H1 (cell line): ENCODE measurements around the gene C1QL1. TPM values are rescaled to one million over a fixed set of nuclear protein-coding genes. Genes with fewer than 3 reads are reported as not detected.

Experiments
- CTCF ChIA-PET: fragments of 300-600 bp; sonication (Branson Sonifier 250); formaldehyde crosslinking; loops from one replicate; lab custom pipeline; 2021; ENCODE audit not compliant: partially characterized antibody; lab: Charles Lee
- POLR2A ChIA-PET: fragments of 300-600 bp; sonication (Branson Sonifier 250); formaldehyde crosslinking; loops from one replicate; lab custom pipeline; 2021; ENCODE audit warnings: inconsistent platforms; ENCODE audit not compliant: partially characterized antibody; lab: Charles Lee
- DNase-seq, 2 experiments: peaks; one replicate each; pipeline versions ENCODE4 v3.0.0 to v3.0.0-alpha.2; 2010 to 2022; ENCODE audit warnings: low spot score in 2 of 2, low read depth in 1 of 2, mixed read lengths in 1 of 2
- FAIRE-seq: peaks from 2 replicates; lab custom pipeline; 2011; peaks lifted over from hg19 to GRCh38; lab: Jason Lieb, UNC
- H2AFZ ChIP-seq: 2 replicates; pipeline ENCODE4 v1.8.1; 2012; ENCODE audit warnings: low read length, inconsistent platforms
- H2AK5ac ChIP-seq: 2 replicates; pipeline ENCODE4 v1.6.1; 2013; ENCODE audit warnings: low read depth, low read length
- H2BK120ac ChIP-seq: replicated peaks from 2 replicates; pipeline ENCODE3; 2013; ENCODE audit warnings: low read depth, low read length, inconsistent platforms
- H2BK12ac ChIP-seq: 2 replicates; pipeline ENCODE4 v1.6.1; 2013; ENCODE audit warnings: low read depth, low read length
- H2BK15ac ChIP-seq: 2 replicates; pipeline ENCODE4 v1.6.1; 2013; ENCODE audit warnings: low read length
- H2BK20ac ChIP-seq: 2 replicates; pipeline ENCODE4 v1.6.1; 2013; ENCODE audit warnings: low read length
- H2BK5ac ChIP-seq: 2 replicates; pipeline ENCODE4 v1.6.1; 2013; ENCODE audit warnings: low read depth, low read length
- H3K14ac ChIP-seq: 2 replicates; pipeline ENCODE4 v1.6.1; 2013; ENCODE audit warnings: inconsistent platforms; ENCODE audit not compliant: insufficient read length
- H3K18ac ChIP-seq: 2 replicates; pipeline ENCODE4 v1.6.1; 2013; ENCODE audit warnings: low read length; ENCODE audit errors: extremely low read depth
- H3K23ac ChIP-seq: 2 replicates; pipeline ENCODE4 v1.6.1; 2013; ENCODE audit warnings: inconsistent platforms; ENCODE audit not compliant: insufficient read length
- H3K23me2 ChIP-seq: 2 replicates; pipeline ENCODE4 v1.6.1; 2013; ENCODE audit warnings: low read depth, low read length
- H3K27ac ChIP-seq: 2 replicates; pipeline ENCODE4 v1.6.1; 2011; ENCODE audit warnings: low read depth, low read length, inconsistent platforms
- H3K27me3 ChIP-seq, 4 experiments: replicated peaks in 1 of 4; 1 replicate in 1 of 4; 2 replicates in 3 of 4; pipeline versions ENCODE4 v1.6.1 to v1.8.1; 2011 to 2013; ENCODE audit warnings: low read length in 3 of 4, mild to moderate bottlenecking in 3 of 4, inconsistent platforms in 2 of 4, mixed read lengths in 2 of 4, moderate library complexity in 1 of 4; ENCODE audit not compliant: control insufficient read depth in 3 of 4, insufficient read depth in 3 of 4; ENCODE audit errors: extremely low read depth in 1 of 4
- H3K36me3 ChIP-seq, 4 experiments: 2 replicates each; pipeline versions ENCODE4 v1.6.1 to v1.8.1; 2011 to 2013; ENCODE audit warnings: mild to moderate bottlenecking in 4 of 4, low read length in 3 of 4, moderate library complexity in 2 of 4, control low read depth in 1 of 4, inconsistent platforms in 1 of 4; ENCODE audit not compliant: insufficient read depth in 4 of 4, control insufficient read depth in 2 of 4
- H3K4ac ChIP-seq: replicated peaks from 2 replicates; pipeline ENCODE3; 2013; ENCODE audit warnings: low read length, low read depth, mixed read lengths, inconsistent platforms; ENCODE audit not compliant: insufficient read length
- H3K4me1 ChIP-seq, 4 experiments: replicated peaks in 1 of 4; 1 replicate in 1 of 4; 2 replicates in 3 of 4; pipeline versions ENCODE4 v1.6.1 to v1.8.1; 2011 to 2013; ENCODE audit warnings: low read length in 3 of 4, inconsistent platforms in 2 of 4, mixed read lengths in 1 of 4; ENCODE audit not compliant: insufficient read depth in 4 of 4, control insufficient read depth in 3 of 4
- H3K4me2 ChIP-seq, 2 experiments: 2 replicates each; pipeline versions ENCODE4 v1.6.1 to v1.8.1; 2011 to 2013; ENCODE audit warnings: low read depth in 2 of 2, low read length in 2 of 2, control low read depth in 1 of 2, inconsistent platforms in 1 of 2, mild to moderate bottlenecking in 1 of 2; ENCODE audit not compliant: insufficient read depth in 1 of 2
- H3K4me3 ChIP-seq, 4 experiments: fragments of 200-600, 300-600 bp in 1 of 4; sonication (generic), shearing (Covaris generic), sonication (Bioruptor Twin) in 1 of 4; 2 replicates each; pipeline versions ENCODE4 v1.5.1 to v1.8.1; 2011 to 2016; ENCODE audit warnings: low read length in 4 of 4, low read depth in 3 of 4, control low read depth in 2 of 4, inconsistent platforms in 2 of 4, mild to moderate bottlenecking in 2 of 4, mixed read lengths in 1 of 4, moderate library complexity in 1 of 4; ENCODE audit not compliant: insufficient read depth in 2 of 4; ENCODE audit errors: extremely low read depth in 1 of 4
- H3K56ac ChIP-seq: replicated peaks from 2 replicates; pipeline ENCODE3; 2013; ENCODE audit warnings: low read depth, mild to moderate bottlenecking, mixed read lengths, low read length, inconsistent platforms; ENCODE audit not compliant: insufficient read length
- H3K79me1 ChIP-seq: 2 replicates; pipeline ENCODE4 v1.6.1; 2013; ENCODE audit warnings: low read depth, low read length, control low read depth
- H3K79me2 ChIP-seq, 2 experiments: 2 replicates each; pipeline versions ENCODE4 v1.6.1 to v1.8.1; 2012 to 2013; ENCODE audit warnings: low read length in 2 of 2, mild to moderate bottlenecking in 2 of 2, inconsistent platforms in 1 of 2; ENCODE audit not compliant: insufficient read depth in 2 of 2, control insufficient read depth in 1 of 2
- H3K9ac ChIP-seq, 4 experiments: replicated peaks in 1 of 4; 1 replicate in 1 of 4; 2 replicates in 3 of 4; pipeline versions ENCODE4 v1.6.1 to v1.8.1; 2011 to 2013; ENCODE audit warnings: low read depth in 3 of 4, low read length in 3 of 4, control low read depth in 2 of 4, mild to moderate bottlenecking in 2 of 4, moderate library complexity in 2 of 4, inconsistent platforms in 1 of 4; ENCODE audit errors: extremely low read depth in 1 of 4
- H3K9me3 ChIP-seq, 2 experiments: 2 replicates each; pipeline versions ENCODE4 v1.6.1 to v1.8.1; 2012 to 2013; ENCODE audit warnings: mild to moderate bottlenecking in 2 of 2, moderate library complexity in 2 of 2, control low read depth in 1 of 2, inconsistent platforms in 1 of 2, low read depth in 1 of 2, low read length in 1 of 2, mixed read lengths in 1 of 2; ENCODE audit not compliant: insufficient read depth in 2 of 2
- H4K20me1 ChIP-seq, 2 experiments: replicated peaks in 1 of 2; 2 replicates each; pipeline versions ENCODE3 to v1.8.1; 2011 to 2013; ENCODE audit warnings: inconsistent platforms in 2 of 2, low read length in 2 of 2, mild to moderate bottlenecking in 1 of 2; ENCODE audit not compliant: insufficient read depth in 2 of 2, control insufficient read depth in 1 of 2
- H4K5ac ChIP-seq: 2 replicates; pipeline ENCODE4 v1.6.1; 2013; ENCODE audit warnings: low read length, low read depth, mixed read lengths, inconsistent platforms; ENCODE audit not compliant: insufficient read length
- H4K8ac ChIP-seq: 2 replicates; pipeline ENCODE4 v1.8.0; 2013; ENCODE audit warnings: mild to moderate bottlenecking, moderate library complexity, low read length, inconsistent platforms; ENCODE audit not compliant: insufficient read depth; ENCODE audit errors: extremely low read depth
- H4K91ac ChIP-seq: replicated peaks from 2 replicates; pipeline ENCODE3; 2013; ENCODE audit warnings: low read length, mixed read lengths, inconsistent platforms; ENCODE audit not compliant: insufficient read length
- ASH2L ChIP-seq: fragments of 200-600, 300-600 bp; sonication (generic); IDR thresholded peaks from one replicate; pipeline ENCODE4 v1.7.1; 2017; ENCODE audit warnings: low read length
- BACH1 ChIP-seq: IDR thresholded peaks from 2 replicates; pipeline ENCODE4 v1.6.1; 2012; ENCODE audit warnings: low read length, improper control_type of control experiment
- BRCA1 ChIP-seq: IDR thresholded peaks from 2 replicates; pipeline ENCODE4 v1.6.1; 2012; ENCODE audit warnings: low read depth, low read length, improper control_type of control experiment
- CHD2 ChIP-seq: IDR thresholded peaks from 2 replicates; pipeline ENCODE4 v1.6.1; 2012; ENCODE audit warnings: low read length, improper control_type of control experiment
- EP300 ChIP-seq, 2 experiments: IDR thresholded peaks; 1 replicate in 1 of 2; 2 replicates in 1 of 2; pipeline ENCODE4 v1.6.1; 2011 to 2012; ENCODE audit warnings: low read depth in 2 of 2, low read length in 2 of 2, mild to moderate bottlenecking in 2 of 2, borderline replicate concordance in 1 of 2, inconsistent platforms in 1 of 2, moderate library complexity in 1 of 2
- MAFK ChIP-seq: IDR thresholded peaks from 2 replicates; pipeline ENCODE4 v1.6.1; 2012; ENCODE audit warnings: low read depth, mild to moderate bottlenecking, improper control_type of control experiment, low read length
- POLR2A ChIP-seq, 2 experiments: IDR thresholded peaks; 1 replicate in 1 of 2; 2 replicates in 1 of 2; pipeline ENCODE4 v1.6.1; 2011; ENCODE audit warnings: low read depth in 2 of 2, low read length in 2 of 2, mild to moderate bottlenecking in 2 of 2; ENCODE audit errors: control extremely low read depth in 1 of 2
- POU5F1 ChIP-seq: IDR thresholded peaks from 2 replicates; pipeline ENCODE4 v1.6.1; 2011; ENCODE audit warnings: low read depth, mild to moderate bottlenecking, low read length, moderate library complexity
- SIX5 ChIP-seq: IDR thresholded peaks from 2 replicates; pipeline ENCODE4 v1.6.1; 2011; ENCODE audit warnings: mild to moderate bottlenecking, low read depth, low read length
- SP4 ChIP-seq: IDR thresholded peaks from 2 replicates; pipeline ENCODE4 v1.6.1; 2012; ENCODE audit warnings: low read length, inconsistent platforms
- WGBS, 2 experiments: shearing (Covaris generic) in 1 of 2; methylation state at CpG; one replicate each; pipeline versions ENCODE4 v1.1.6 to v1.1.7; 2013 to 2015; ENCODE audit warnings: low lambda C conversion rate in 2 of 2, mixed read lengths in 2 of 2, inconsistent platforms in 1 of 2, low coverage in 1 of 2, missing lambda C conversion rate in 1 of 2; ENCODE audit not compliant: insufficient replicate concordance in 2 of 2, insufficient coverage in 1 of 2, insufficient read length in 1 of 2; ENCODE audit errors: extremely low coverage in 1 of 2, missing lambda C conversion rate in 1 of 2; 5-methylcytosine and 5-hydroxymethylcytosine counted together
- polyA plus RNA-seq, 7 experiments: library from polyadenylated mRNA; depleted of rRNA in 3 of 7; stranded (reverse) in 5 of 7; unstranded in 2 of 7; fragments of >200 nt in 5 of 7; fragments of 200-250 nt in 2 of 7; gene quantifications; 1 replicate in 5 of 7; 2 replicates in 1 of 7; 4 replicates in 1 of 7; pipeline versions ENCODE4 v1.2.1 to v1.2.3, GENCODE V29; 2011 to 2013; ENCODE audit warnings: missing spikeins in 2 of 7, mixed read lengths in 2 of 7
- total RNA-seq: library from RNA; stranded (reverse); fragmentation: NEBNext Ultra II Directional; extraction: Animal tissue kit (Norgen Biotek cat#: 25700); gene quantifications from 2 replicates; pipeline ENCODE4 v1.2.1, GENCODE V29; 2021

C1QL1 gene
- total and polyA plus RNA-seq, 2 of the 8 experiments (the other 6 are each of a cell fraction or from before 2014, with no cell fraction given) = 7.6 to 10.5 TPM

DNA sequence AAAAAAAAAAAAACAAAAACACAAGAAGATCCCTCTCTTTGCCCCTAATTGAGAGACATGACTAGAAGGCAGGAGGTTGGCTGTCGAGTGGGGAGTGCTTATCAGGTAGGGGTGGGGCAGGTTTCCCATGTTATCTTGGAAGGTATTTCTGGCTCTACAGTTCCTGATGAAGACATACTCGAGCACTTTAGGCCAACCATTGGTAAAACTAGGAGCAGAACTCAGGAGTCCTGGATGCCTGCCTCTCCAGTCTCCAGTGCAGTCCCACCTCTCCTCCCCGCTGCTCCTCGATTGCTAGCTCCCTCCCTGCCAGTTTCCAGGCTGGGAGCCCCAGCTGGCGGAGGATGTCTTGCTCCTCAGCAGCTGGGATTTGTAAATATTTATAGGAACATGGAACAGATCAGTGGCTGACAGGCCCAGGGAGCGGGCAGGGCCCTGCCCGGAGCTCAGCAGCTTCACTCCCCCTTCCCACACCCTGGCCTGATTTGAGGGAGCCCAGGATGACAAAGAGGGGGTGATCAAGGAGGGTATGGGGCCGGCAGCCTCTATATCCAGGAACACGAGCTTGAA, 11.4 kb upstream of the C1QL1 start:
- Histone ChIP-seq H2BK15ac (peak overlapping the region; percentile 97; the same call in 1 of the 2 replicates), H4K20me1 (no peaks in the 10 kb centered on the region), H2BK20ac (no peak overlapping the region), H3K4me3 (no peak overlapping the region), H3K27me3 (no peaks in the 10 kb centered on the region; a peak in 1 of 7 replicates), H4K8ac (no peak overlapping the region; the same call in 1 of the 2 replicates), H2BK12ac (0 out of 2 replicates have a peak overlapping the region, but pooled peaks have one; percentile 87), H3K14ac (no peak overlapping the region), H3K23me2 (peaks cover 6% of the 10 kb centered on the region; the same call in 1 of the 2 replicates), H3K79me2 (no peaks in the 10 kb centered on the region), H3K4ac (no peak overlapping the region), H2AFZ (no peak overlapping the region), H3K4me2 (no peak overlapping the region), H4K91ac (no peak overlapping the region), H3K18ac (no peak overlapping the region), H2BK120ac (no peak overlapping the region), H3K4me1 (peaks cover 0 to 11% (median 6%) of the 10 kb centered on the region in 4 experiments; a peak in 5 of 7 replicates), H2BK5ac (peak overlapping the region; percentile 60; the same call in 1 of the 2 replicates), H3K79me1 (no peaks in the 10 kb centered on the region), H3K56ac (no peak overlapping the region), H3K9ac (no peak overlapping the region), H3K23ac (no peak overlapping the region), H3K9me3 (no peaks in the 10 kb centered on the region), H4K5ac (no peak overlapping the region), H3K27ac (no peak overlapping the region), H3K36me3 (no peaks in the 10 kb centered on the region), H2AK5ac (no peak overlapping the region)
- ChIA-PET POLR2A (interaction anchor here (0.9 to 2.7 kb wide), 5 partner anchors 8 to 169 kb away, joined by 3 to 6 read pairs (median 3); partner anchors contain the start of genes HEXIM1 and NMT1), CTCF (interaction anchor here (0.7 to 4.8 kb wide), 14 partner anchors 8 to 68 kb away, joined by 3 to 35 read pairs (median 6); partner anchors contain the start of gene C1QL1)
- FAIRE-seq (no peak), DNase-seq (no peak)
- 87% methylated on average over 9 of the region's 9 CpGs; no CpG with 5 or more reads in 1 of the 2 experiments for WGBS, 2 experiments
- no peak for TF ChIP-seq SP4
- TF ChIP-seq EP300 (IDR thresholded peaks at IDR 0.05; ENCODE audit: borderline replicate concordance in 1 of 2, low read depth in 2 of 2, low read length in 2 of 2) = no peak
- TF ChIP-seq SIX5 = no peak
- TF ChIP-seq MAFK = no peak
- no peak for TF ChIP-seq BRCA1
- no peak for TF ChIP-seq POLR2A (IDR thresholded peaks at IDR 0.05; ENCODE audit: control extremely low read depth in 1 of 2, low read depth in 2 of 2, low read length in 2 of 2)
- TF ChIP-seq BACH1 = no peak
- no peak for TF ChIP-seq CHD2
- TF ChIP-seq ASH2L = no peak
- no peak for TF ChIP-seq POU5F1
